Measurements from ENCODE around the gene SYT2.
"Not testable (repeated sequence)": the region's sequence is repeated elsewhere in the genome, so short reads cannot be mapped to it uniquely, and the experiment has no call there.

Gene SYT2

DNA sequence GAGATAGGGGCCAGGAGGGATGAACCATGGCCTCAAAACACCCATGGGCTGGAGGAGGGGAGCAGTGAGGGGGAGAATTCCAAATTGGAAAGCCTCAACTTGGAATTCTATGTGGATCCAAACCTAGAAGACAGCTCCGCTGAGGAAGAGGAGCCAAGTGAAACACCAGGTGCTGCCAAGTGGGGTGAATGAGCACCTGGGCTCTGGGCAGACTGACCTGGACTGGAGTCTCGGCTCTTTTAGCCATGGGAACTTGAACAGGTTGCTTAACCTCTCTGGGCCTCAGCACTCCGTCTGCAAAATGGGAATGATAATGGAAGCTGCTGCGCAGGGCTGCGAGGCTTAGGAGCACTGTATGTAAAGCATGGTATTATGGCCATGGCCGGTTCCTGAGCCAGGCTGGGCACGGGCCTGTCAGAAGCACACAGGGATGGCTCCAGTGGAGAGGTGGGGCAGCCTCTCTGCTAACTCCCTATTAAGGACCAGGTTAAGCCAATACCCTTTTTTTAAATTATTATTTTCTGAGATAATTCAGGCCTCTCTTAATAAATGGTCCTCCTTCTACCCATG is 81.5 kb downstream of the SYT2 start:
- TF ChIP-seq, protein P1, sequence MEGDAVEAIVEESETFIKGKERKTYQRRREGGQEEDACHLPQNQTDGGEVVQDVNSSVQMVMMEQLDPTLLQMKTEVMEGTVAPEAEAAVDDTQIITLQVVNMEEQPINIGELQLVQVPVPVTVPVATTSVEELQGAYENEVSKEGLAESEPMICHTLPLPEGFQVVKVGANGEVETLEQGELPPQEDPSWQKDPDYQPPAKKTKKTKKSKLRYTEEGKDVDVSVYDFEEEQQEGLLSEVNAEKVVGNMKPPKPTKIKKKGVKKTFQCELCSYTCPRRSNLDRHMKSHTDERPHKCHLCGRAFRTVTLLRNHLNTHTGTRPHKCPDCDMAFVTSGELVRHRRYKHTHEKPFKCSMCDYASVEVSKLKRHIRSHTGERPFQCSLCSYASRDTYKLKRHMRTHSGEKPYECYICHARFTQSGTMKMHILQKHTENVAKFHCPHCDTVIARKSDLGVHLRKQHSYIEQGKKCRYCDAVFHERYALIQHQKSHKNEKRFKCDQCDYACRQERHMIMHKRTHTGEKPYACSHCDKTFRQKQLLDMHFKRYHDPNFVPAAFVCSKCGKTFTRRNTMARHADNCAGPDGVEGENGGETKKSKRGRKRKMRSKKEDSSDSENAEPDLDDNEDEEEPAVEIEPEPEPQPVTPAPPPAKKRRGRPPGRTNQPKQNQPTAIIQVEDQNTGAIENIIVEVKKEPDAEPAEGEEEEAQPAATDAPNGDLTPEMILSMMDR (IDR thresholded peaks at IDR 0.05; ENCODE audit: extremely low read depth, missing control alignments) = no peak
- no peak for DNase-seq (ENCODE audit: low spot score)

DNA sequence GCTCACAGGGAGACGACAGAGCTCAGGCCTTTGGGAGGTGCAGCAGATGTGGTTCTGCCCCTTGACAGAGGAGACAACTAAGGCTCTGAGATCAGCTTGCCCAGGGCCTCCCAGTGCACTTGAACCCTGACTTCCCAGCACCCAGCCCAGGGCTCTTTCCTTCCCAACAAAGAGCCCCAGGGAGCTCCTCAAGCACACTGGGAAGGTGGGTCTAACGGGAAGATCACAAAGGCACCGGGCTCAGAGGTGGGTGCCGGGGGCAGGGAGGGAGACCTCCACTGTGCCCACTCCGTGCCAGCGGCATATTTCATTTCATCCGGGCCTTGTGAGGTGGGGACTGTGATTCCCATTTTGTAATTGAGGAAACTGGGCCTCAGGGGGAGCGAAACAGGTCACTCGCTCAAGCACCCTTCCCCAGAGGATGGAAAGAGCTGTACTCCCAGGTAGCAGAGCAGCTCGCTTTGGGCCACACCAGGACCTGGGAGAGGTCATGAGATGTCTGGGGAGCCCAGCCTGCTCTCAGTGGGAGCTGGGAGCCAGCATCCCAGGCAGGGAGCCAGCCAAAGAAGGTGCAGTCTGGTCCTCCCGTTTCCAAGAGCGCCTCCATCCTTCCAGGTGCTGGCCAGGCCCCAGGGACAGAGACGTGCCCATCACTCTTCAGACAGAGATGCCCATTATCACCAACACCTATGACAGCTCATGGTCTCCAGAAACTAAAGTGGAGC is 82.3 kb downstream of the SYT2 start:
- no peak for DNase-seq (ENCODE audit: low spot score)
- TF ChIP-seq, protein P1 (IDR thresholded peaks at IDR 0.05; ENCODE audit: extremely low read depth, missing control alignments) = no peak

DNA sequence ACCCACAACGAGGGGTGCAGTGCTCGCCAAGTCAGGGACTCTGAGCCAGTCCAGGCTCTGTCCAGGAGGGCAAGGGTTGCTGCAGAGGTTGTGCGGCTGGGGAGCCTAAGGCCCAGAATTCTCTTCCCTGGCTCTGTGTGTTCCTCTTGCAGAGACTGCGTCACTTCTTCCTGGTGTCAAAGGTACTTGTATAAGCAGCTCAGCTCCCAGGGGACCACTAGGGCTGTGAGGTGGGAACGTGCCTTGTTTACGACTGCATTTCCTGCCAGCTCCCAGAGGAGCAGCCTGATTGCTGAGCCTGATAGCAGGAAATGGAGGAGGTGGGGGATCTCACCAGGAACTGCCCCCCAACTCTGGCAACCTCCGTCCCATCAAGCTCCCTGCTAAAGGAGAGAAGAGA is 83.2 kb downstream of the SYT2 start:
- DNase-seq (ENCODE audit: low spot score) = not testable (repeated sequence)

DNA sequence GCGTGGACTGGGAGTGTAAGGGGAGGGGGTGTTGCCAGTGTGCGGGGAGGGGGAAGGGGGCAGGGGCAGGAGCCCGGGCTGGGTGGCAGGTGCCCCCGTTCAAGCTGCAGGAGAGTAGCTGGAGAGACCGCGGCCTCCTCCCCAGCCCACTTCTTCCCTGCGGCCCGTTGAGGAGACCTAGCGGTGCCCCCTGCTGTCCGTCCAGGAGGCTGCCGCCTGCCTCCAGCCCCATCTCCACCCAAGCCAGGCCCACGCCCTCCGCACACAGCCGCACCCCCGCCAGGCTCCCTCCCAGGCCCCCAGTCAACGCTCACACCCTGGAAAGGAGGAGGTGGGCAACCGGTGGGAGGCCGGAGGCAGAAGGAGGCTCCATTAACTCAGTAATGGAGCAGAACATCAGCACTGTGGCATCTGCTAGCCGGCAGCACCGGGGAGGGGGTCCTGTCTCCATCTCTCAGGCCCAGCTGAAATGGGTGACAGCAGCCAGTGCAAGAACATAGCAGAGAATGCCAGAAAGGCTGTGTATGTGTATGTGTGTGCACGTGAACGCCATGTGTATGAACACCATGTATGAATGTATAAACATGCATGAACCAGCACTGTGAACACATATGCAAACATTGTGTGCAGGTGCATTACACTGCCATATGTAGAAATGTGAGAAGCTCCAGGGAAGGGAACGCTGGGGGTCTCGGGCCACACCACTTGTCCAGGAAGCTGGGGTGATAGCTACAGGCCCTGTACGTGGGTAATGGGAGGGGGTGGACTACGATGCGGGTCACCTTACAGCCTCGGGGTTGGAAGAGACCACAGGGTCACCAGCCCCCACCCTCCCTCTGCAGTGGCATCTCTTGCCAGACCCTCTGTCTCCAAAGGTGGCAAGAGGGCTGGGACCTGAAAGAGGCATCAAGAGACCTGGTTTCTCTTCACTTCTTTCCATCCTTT is 84.6 kb downstream of the SYT2 start:
- TF ChIP-seq, protein P1 (IDR thresholded peaks at IDR 0.05; ENCODE audit: extremely low read depth, missing control alignments) = peak; percentile 80
- DNase-seq (ENCODE audit: low spot score) = peak; percentile 81

DNA sequence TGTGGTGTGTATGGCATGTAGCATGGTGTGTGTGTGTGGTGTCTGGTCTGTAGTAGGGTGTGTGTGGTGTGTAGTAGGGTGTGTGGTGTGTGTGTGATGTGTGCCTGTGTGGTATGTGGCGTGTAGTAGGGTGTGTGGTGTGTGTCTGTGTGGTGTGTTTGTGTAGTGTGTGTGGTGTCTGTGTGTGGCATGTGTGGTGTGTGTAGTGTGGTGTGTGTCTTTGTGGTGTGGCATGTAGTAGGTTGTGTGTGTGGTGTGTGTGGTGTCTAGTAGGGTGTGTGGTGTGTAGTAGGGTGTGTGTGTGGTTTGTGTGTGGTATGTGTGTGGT is 85.5 kb downstream of the SYT2 start:
- DNase-seq (ENCODE audit: low spot score) = no peak
- TF ChIP-seq, protein P1 (IDR thresholded peaks at IDR 0.05; ENCODE audit: extremely low read depth, missing control alignments) = no peak

DNA sequence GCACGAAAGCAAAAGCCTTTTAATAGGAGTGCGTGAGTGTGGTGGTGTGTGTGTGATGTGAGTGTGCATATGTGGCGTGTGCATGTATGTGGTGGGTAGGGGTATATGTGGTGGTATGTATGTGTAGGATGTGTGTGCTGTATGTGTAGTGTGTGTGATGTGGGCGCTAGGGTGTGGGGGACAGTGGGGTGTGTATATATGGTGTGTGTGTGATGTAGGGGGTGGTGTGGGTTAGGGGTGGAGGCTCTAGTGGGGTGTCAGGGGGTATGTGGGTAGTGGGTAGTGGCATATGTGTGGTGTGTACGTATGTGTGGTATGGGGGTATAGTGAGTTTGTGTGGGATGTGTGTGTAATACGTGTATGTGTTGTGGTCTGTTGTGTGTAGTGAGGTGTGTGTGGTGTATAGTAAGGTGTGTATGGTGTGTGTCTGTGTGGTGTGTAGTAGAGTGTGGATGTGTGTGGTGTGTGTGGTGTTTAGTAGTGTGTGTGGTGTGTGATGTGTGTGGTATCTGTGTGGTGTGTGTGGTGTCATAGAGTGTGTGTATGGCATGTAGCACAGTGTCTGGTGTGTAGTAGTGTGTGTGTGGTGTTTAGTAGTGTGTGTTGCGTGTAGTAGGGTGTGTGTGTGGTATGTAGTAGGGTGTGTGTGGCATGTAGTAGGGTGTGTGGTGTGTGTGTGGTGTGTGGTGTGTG is 86.0 kb downstream of the SYT2 start:
- DNase-seq (ENCODE audit: low spot score) = no peak
- TF ChIP-seq, protein P1 (IDR thresholded peaks at IDR 0.05; ENCODE audit: extremely low read depth, missing control alignments) = no peak

DNA sequence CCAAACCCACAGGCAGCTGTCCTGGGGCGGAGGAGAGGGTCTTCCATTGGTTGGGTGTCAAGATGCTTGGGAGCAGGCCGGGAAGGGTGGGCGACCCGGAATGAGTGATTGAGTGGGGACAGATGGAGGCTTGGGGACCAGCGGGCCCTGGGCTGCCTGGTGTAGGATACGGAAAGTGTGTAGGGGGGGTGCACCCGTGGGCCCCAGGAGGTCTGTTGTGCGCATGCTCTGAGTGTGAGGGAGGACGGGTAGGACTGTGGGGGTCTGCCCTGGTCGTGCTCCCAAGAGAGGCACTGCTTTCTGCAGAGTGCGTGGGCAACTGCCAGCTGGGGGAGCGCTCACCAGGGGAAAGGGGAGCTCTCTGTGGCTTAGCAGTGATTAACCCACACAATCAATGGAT is 86.8 kb downstream of the SYT2 start:
- not testable (repeated sequence) for DNase-seq (ENCODE audit: low spot score)

DNA sequence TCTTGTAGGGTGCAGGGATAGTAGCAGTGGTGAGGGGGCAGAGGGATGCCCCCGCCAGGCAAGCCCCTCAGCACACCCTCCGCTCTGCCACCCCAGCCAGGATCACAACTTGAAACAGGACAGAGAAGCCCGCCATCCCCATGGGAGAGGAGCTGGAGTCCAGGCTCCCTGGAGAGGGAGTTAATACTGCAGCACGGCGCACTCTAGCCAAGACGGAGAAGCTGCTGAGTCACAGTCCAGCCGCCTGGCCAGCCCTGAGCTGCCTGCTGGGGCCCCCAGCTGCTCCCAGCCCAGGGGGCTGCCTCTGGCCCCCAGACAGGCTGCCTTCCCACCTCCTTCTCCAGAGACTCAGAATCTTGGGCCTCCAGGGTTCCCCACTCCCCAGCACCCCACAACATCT is 87.2 kb downstream of the SYT2 start:
- no peak for DNase-seq (ENCODE audit: low spot score)
- TF ChIP-seq, protein P1 (IDR thresholded peaks at IDR 0.05; ENCODE audit: extremely low read depth, missing control alignments) = no peak
